ENCODE results near the gene SORCS2. TPM values are rescaled to one million over a fixed set of nuclear protein-coding genes. Genes with fewer than 3 reads are reported as not detected.
A peak's percentile ranks its signal among the peaks of the same experiment; 100 is the strongest.

The SORCS2 gene
- total RNA-seq, 4 donors from 2014 or later: 2.0 to 7.4 (median 3.6) TPM

- 66% methylated on average over 2 of the region's 7 CpGs; no CpG with 5 or more reads in 1 of the 2 donors for whole genome bisulfite sequencing, 2 donors (ENCODE audit: low coverage in 1 of 2)
These were observed 567.3 kb downstream of the SORCS2 start for GRCh38 chr4:7759635-7760034.

GRCh38 chr4:7760228-7760627, 567.9 kb downstream of the SORCS2 start:
- H3K4me3 ChIP-seq: no peak overlapping the region
- H3K4me1 ChIP-seq: peaks cover 0 to 45% (median 6%) of the 10 kb centered on the region in 3 donors
- 86% methylated on average over 7 of the region's 9 CpGs; no CpG with 5 or more reads in 1 of the 2 donors for WGBS, 2 donors (ENCODE audit: low coverage in 1 of 2)
- peaks cover 0 to 44% of the 10 kb centered on the region in 2 donors for H3K36me3 ChIP-seq
- H3K27ac ChIP-seq: peak overlapping the region in 3 of 4 donors; percentile 36 to 79 (median 53)
- ATAC-seq: no peak
- no peaks in the 10 kb centered on the region for H3K9me3 ChIP-seq
- H3K27me3 ChIP-seq: no peaks in the 10 kb centered on the region
- TF ChIP-seq POLR2AphosphoS5 (IDR thresholded peaks at IDR 0.05) (no peak), CTCF (IDR thresholded peaks at IDR 0.05) (no peak), POLR2A (IDR thresholded peaks at IDR 0.05) (no peak), EP300 (IDR thresholded peaks at IDR 0.05) (no peak)

More at GRCh38 chr4:7759635-7760034, 567.3 kb downstream of the SORCS2 start:
- no peak for ATAC-seq
- H3K36me3 ChIP-seq: peaks cover 0 to 41% of the 10 kb centered on the region in 2 donors
- H3K9me3 ChIP-seq: no peaks in the 10 kb centered on the region
- no peak overlapping the region for H3K4me3 ChIP-seq
- peak overlapping the region in 3 of 4 donors; percentile 36 to 79 (median 53) for H3K27ac ChIP-seq
- H3K27me3 ChIP-seq: no peaks in the 10 kb centered on the region
- H3K4me1 ChIP-seq: peaks cover 0 to 47% (median 6%) of the 10 kb centered on the region in 3 donors
- TF ChIP-seq POLR2A (IDR thresholded peaks at IDR 0.05) (no peak), EP300 (IDR thresholded peaks at IDR 0.05) (no peak), CTCF (IDR thresholded peaks at IDR 0.05) (no peak), POLR2AphosphoS5 (IDR thresholded peaks at IDR 0.05) (no peak)

- TF ChIP-seq POLR2AphosphoS5 (IDR thresholded peaks at IDR 0.05) (no peak), POLR2A (IDR thresholded peaks at IDR 0.05) (no peak), CTCF (IDR thresholded peaks at IDR 0.05) (no peak), EP300 (IDR thresholded peaks at IDR 0.05) (no peak)
- Histone ChIP-seq H3K27ac (peak overlapping the region in 3 of 4 donors; percentile 36 to 79 (median 53)), H3K4me1 (peaks cover 0 to 42% (median 6%) of the 10 kb centered on the region in 3 donors), H3K9me3 (no peaks in the 10 kb centered on the region), H3K4me3 (no peak overlapping the region), H3K36me3 (peaks cover 0 to 49% of the 10 kb centered on the region in 2 donors), H3K27me3 (no peaks in the 10 kb centered on the region)
- 79 to 83% methylated on average over 11 of the region's 16 CpGs for WGBS, 2 donors (ENCODE audit: low coverage in 1 of 2)
- no peak for ATAC-seq
These were observed 568.4 kb downstream of the SORCS2 start for GRCh38 chr4:7760706-7761105.

- 40 to 70% methylated on average over 3 of the region's 11 CpGs for WGBS, 2 donors (ENCODE audit: low coverage in 1 of 2)
- peaks cover 0 to 47% (median 6%) of the 10 kb centered on the region in 3 donors for H3K4me1 ChIP-seq
- H3K4me3 ChIP-seq: no peak overlapping the region
- H3K9me3 ChIP-seq: no peaks in the 10 kb centered on the region
- no peak for TF ChIP-seq EP300 (IDR thresholded peaks at IDR 0.05)
- TF ChIP-seq POLR2A (IDR thresholded peaks at IDR 0.05): no peak
- TF ChIP-seq CTCF (IDR thresholded peaks at IDR 0.05): no peak
- TF ChIP-seq POLR2AphosphoS5 (IDR thresholded peaks at IDR 0.05): no peak
- no peaks in the 10 kb centered on the region for H3K27me3 ChIP-seq
- peak overlapping the region in 2 of 4 donors; percentile 74 to 79 for H3K27ac ChIP-seq
- peaks cover 0 to 55% of the 10 kb centered on the region in 2 donors for H3K36me3 ChIP-seq
- ATAC-seq: no peak
These were observed 569.0 kb downstream of the SORCS2 start for GRCh38 chr4:7761312-7761711.

- Histone ChIP-seq H3K9me3 (no peaks in the 10 kb centered on the region), H3K4me3 (no peak overlapping the region), H3K4me1 (peaks cover 0 to 50% (median 6%) of the 10 kb centered on the region in 3 donors), H3K36me3 (peaks cover 0 to 59% of the 10 kb centered on the region in 2 donors), H3K27ac (peak overlapping the region; percentile 54 to 79 (median 67)), H3K27me3 (no peaks in the 10 kb centered on the region)
- ATAC-seq: peak; percentile 93
- peak; percentile 48 for TF ChIP-seq POLR2AphosphoS5 (IDR thresholded peaks at IDR 0.05)
- TF ChIP-seq CTCF (IDR thresholded peaks at IDR 0.05): peak in 3 of 4 experiments; percentile 89 to 93 (median 91)
- no peak for TF ChIP-seq EP300 (IDR thresholded peaks at IDR 0.05)
- no peak for TF ChIP-seq POLR2A (IDR thresholded peaks at IDR 0.05)
- 6 to 45% methylated on average over 3 to 6 of the region's 12 CpGs for WGBS, 2 donors (ENCODE audit: low coverage in 1 of 2)
These were observed 569.4 kb downstream of the SORCS2 start for GRCh38 chr4:7761720-7762119.
